GM21786 (cell line): ENCODE results near the gene MRPS30.
A peak's percentile ranks its signal among the peaks of the same experiment; 100 is the strongest.
"Not testable (repeated sequence)": the region's sequence is repeated elsewhere in the genome, so short reads cannot be mapped to it uniquely, and the experiment has no call there.

Experiments
- ATAC-seq: cut with Tn5 transposase; IDR thresholded peaks from one replicate; pipeline ENCODE4 v1.9.1; 2021; ENCODE audit not compliant: unreplicated experiment

MRPS30 gene

GRCh38 chr5:44808435-44809214, at the start of gene MRPS30:
Gene MRPS30, plus strand, starts transcription at chr5:44808947. Its CDS starts 16 bp downstream, at chr5:44808963.
- ATAC-seq = peak; percentile 98

DNA sequence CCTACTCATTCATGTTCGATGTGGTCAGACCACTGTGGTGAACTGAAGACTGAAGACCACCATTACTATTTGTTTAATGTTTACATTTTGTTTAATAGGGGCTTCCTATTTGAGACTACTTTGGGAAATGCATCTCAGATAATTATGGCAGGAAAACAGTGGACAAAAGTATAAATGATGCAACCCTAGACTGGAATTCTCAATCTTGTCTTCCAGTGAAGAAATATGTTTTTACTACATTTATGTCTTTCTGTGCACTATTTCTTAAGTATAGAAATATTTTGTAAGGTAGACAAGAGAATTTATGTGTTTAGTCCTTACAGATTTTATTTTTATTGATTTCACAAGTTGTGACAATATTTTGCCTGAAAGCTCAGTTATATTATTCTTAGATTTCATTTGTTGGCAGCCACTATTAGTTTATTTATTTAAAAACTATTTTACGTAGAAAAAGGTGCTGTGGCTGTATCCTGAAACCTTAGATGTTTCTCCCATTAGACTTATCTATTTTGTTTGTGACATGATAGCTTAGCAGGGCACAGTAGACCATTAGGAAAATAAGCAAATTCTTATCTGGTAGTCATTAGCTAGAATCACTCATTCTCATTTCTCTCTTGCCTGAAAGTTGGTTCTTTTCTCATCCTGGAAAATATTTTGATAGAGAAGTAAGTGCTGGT, 39.4 kb upstream of the MRPS30 start:
- no peak for ATAC-seq

DNA sequence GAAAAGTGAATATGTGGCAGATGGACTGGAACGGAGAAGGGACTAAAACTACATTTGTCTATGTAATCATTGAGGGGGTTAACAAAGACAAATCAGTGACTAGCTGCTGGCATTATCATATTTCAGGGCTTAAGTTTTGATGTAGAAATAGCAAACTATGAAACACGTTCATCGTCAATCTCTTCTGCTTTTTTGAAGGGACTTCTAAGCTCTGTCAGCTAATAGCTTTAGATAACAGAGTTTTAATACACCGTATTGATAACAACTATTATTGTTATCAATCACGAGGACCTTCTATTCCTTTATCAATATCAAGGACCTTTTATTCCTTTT, 38.9 kb upstream of the MRPS30 start:
- no peak for ATAC-seq

GRCh38 chr5:44770780-44771717, 37.7 kb upstream of the MRPS30 start:
- no peak for ATAC-seq

DNA sequence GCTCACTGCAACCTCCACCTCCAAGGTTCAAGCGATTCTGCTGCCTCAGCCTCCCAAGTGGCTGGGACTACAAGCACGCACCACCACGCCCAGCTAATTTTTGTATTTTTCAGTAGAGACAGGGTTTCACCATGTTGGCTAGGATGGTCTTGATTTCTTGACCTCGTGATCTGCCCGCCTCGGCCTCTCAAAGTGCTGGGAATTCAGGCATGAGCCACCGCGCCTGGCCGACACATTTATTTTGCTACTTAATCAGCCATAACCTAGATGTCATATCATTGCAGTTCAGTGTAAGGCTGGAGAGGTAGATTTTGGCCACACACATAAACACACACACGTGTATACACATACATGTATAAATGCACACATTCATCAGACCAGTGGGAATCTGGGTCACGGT, 36.4 kb upstream of the MRPS30 start:
- ATAC-seq = not testable (repeated sequence)

- peak; percentile 77 for ATAC-seq
These were observed 34.4 kb upstream of the MRPS30 start for GRCh38 chr5:44774279-44774880.

DNA sequence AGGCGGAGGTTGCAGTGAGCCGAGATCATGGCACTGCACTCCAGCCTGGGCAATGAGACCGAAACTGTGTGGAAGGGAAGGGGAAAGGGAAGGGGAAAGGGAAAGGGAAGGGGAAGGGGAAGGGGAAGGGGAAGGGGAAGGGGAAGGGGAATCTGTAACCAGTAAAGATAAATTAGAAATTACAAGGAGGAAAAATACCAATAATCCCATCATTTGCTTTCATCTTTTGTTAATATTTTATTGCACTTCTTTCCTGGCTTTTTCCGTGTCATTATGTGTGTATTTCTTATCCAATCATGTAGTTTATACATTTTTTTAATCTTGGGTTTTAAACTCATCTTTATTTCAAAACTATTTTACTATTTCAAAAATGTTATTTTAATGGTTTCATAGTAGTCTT, 29.6 kb upstream of the MRPS30 start:
- no peak for ATAC-seq

DNA sequence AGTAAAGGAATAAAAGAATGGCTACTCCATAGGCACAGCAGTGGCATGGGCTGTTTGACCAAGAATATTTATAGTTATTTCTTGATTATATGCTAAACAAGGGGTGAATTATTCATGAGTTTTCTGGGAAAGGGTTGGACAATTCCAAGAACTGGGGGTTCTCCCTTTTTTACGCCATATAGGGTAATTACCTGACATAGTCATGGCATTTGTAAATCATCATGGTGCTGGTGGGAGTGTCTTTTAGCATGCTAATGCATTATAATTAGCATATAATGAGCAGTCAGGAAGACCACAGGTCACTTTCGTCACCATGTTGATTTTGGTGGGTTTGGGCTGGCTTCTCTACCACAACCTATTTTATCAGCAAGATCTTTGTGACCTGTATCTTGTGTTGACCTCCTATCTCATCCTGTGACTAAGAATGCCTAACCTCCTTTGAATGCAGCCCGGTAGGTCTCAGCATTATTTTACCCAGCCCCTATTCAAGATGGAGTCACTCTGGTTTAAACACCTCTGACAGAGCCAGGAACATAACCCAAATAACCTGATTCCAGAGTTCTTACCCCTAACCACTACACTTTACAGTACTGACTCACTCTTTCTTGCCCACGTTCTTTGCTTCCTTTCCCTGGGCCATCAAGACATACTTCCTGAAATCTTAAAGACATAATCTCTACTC, 25.0 kb upstream of the MRPS30 start:
- no peak for ATAC-seq

GRCh38 chr5:44787731-44788130, 21.0 kb upstream of the MRPS30 start:
- no peak for ATAC-seq

- ATAC-seq = not testable (repeated sequence)
These were observed 19.3 kb upstream of the MRPS30 start for GRCh38 chr5:44789372-44789995.

DNA sequence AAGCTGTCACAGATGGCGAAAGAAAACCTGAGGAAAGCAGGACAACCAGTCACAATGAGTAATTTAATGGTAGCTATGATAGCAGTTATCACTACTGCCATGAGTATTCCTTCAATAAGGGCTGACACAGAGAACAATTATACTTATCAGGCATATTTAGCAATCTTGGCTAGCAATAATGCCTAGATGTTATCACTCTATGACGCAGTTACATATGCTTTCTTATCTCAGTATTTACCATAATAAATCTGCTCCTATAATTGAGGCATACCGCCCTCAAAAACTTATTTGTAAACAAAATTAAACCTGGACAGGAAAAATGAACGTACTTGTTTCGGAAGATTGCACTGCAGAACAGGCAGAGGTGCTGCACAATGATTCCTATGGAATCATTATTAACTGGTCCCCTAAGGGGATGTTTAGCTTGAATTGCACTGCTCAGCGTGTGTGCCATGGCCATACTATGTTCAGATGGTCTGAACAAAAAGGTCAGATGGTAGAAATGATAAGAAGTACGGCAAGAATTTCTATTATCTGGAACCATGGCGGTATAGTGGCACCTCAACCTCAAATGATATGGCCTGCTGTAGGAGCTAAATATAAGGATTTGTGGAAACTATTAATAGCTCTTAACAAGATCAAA, 16.6 kb upstream of the MRPS30 start:
- ATAC-seq = not testable (repeated sequence)

GRCh38 chr5:44794371-44794770, 14.4 kb upstream of the MRPS30 start:
- ATAC-seq = no peak

DNA sequence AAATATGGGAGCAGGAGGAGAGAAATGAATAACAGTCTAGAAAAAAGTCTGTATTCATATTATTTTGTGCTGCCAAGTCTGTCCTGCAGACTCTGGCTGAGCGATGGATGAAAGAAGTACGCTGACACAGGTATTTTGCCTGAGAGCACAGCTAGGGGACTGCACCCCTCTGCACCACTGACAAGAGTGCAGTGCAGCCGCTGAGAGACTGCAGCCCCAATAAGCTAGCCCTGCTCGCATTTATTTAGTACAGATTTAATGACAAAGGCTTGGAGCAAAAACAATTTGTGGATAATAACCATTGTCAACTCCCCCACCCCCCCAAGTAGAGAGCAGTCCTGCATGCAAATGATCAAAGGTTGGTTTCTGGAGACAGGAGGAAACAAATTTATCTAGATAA, 13.3 kb upstream of the MRPS30 start:
- ATAC-seq = no peak

DNA sequence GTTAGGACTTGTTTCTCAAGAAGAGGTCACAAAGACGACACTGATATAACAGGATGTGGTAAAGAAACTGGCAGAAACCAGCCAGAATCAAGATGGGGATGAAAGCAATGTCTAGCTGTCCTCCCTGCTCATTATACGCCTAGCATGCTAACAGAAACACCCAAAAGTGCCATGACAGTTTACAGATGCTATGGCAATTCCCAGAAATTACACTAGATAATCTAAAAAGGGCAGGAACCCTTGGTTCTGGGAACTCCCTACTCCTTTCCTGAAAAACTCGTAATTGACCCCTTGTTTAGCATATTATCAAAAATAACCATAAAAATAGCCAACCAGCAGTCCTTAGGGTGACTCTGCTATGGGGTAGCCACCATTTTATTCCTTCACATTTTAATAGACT, 10.9 kb upstream of the MRPS30 start:
- ATAC-seq = no peak

GRCh38 chr5:44801992-44802391, 6.8 kb upstream of the MRPS30 start:
- no peak for ATAC-seq

- ATAC-seq = no peak
These were observed 2.1 kb upstream of the MRPS30 start for GRCh38 chr5:44806608-44807007.

DNA sequence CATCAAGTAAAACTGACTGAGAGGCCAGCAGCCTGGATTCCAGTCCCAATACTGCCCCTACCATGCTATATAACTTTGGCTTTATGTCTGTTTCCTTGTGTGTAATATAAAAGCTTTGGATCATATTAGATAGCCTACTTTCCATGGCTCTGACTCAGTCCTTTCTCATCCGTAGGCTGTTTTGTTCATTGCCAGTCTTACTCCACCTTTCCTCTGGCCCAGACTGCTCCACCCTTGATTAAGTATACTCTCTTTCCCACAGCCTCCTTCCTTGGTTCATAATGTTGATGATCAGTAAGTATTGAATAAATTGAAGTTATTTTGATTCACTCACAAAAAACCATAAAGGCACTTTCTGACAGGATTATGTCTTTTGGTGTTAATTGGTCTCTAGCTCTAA, 1.5 kb upstream of the MRPS30 start:
- no peak for ATAC-seq

DNA sequence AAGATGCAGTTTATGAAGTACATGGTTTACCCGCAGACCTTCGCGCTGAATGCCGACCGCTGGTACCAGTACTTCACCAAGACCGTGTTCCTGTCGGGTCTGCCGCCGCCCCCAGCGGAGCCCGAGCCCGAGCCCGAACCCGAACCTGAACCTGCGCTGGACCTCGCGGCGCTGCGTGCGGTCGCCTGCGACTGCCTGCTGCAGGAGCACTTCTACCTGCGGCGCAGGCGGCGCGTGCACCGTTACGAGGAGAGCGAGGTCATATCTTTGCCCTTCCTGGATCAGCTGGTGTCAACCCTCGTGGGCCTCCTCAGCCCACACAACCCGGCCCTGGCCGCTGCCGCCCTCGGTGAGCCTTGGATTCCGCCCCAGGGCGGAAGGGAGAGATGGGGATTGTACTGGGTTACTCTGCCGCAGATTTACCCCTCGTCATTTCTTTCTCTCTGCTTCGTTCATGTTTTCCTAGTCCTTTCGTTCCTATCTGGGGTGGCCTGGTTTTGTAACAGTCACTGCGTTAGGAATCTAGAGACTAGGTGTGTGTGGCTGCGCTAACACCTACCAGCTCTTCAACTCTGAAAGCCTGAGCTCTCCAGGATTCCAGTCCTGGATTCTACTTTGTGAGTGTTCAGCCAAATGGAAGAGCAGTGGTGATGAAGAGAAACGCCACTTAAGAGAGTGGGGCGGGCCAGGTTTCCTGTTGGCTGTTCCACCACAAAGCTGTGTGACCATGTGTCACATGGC, 638 bp downstream of the MRPS30 start:
- peak; percentile 32 for ATAC-seq

GRCh38 chr5:44809956-44810420, 1.2 kb downstream of the MRPS30 start:
- no peak for ATAC-seq
